HG03066 (cell line): ENCODE data around the gene STAB2.

Experiments
- ATAC-seq: cut with Tn5 transposase; IDR thresholded peaks from one replicate; pipeline ENCODE4 v1.9.1; 2021; ENCODE audit warnings: low read depth; ENCODE audit not compliant: unreplicated experiment

The STAB2 gene

DNA sequence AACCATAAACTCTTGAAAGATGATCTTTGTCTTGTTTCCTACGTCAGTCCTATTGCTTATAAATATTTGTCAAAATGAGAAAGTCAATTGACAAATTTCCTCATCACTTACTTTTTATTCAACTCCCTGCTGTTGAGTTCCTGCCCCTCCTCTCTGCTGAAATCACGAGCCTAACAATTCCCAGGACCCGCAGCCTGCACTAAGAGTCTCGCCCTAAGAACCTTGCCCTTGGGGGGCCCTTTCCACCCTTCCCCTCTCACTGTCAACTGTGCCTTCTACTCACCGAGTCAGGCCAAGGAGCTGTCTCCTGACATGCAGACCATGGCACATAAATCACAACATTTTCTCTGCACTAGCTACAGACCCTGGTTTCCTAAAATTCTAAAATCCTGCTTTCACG lies 99.0 kb downstream of the STAB2 start:
- no peak for ATAC-seq

- no peak for ATAC-seq
Measured at GRCh38 chr12:103687253-103687652, 100.2 kb downstream of the STAB2 start.

GRCh38 chr12:103688376-103689063 lies 101.4 kb downstream of the STAB2 start:
- ATAC-seq: no peak

DNA sequence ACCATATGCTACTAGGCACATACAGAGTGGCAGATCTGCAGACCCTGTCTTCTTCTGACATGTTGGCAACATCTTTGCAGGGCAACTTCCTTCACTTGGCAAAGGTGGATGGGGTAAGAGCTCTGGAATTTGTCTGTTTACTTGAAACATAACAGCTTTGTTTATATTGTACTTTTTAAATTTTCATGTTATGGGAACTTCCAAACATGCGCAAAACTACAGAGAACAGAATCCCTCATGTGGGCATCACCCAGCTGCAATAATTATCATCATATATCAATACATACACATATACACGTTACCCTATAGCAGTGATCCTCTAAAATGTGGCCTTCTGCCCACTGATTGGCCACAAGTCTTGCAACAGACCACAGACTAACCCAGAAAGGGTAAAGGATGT lies 103.4 kb downstream of the STAB2 start:
- ATAC-seq: no peak

DNA sequence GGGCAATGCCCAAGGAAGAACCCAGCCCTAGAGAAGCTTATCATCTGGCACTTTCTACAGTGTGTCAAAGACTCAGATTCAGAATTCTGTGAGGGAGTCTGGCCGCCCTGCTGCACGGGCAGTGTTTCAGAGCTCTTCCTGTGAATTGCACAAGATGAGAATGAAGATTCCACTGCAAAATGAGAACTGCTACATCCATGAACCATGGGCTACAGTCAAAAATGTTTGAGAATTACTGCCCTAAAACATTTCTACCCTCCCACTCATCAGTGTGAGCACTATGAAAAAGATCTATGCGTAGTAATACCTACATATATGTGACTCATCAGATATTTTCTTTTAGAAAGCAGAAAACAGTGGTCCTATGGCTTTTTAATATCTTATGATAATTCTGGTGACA lies 104.0 kb downstream of the STAB2 start:
- ATAC-seq: no peak

- ATAC-seq: no peak
Measured at GRCh38 chr12:103696101-103696500, 109.0 kb downstream of the STAB2 start.

DNA sequence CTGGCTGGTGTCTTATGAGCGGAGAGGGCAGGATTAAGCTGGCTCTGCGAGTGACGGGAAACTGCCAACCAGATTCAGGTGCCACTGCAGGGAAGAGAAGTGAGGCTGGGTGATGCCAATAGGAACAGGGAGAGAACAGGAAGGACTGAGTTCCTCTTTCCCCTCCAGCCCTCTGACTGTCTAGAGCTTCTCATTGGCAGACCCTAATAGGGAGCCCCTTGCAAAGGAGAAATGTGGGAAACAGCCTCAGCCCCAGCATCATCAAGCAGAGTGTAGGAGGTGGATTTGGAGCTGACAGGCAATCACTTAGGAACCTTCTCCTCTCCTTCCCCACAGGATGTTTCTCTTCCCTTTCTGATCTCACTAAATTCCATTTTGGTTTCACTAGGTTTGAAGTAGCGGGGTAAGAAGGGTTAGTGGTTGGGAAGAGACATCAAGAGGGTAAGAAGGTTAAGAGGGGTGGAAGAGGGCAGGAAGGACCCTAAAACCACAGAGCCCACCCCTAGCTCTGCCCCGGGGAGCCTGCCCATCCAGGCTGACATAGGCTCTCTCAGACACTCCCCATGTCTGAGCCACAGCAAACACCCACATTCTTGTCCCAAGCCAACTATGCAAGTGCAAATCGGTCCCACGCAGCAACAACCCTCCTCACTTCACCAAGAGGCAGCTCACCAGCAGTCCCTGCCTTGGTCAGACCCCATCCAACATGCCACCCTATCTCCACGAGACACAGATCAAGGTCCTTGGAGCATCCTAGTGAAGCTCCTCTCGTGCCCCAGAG lies 111.1 kb downstream of the STAB2 start:
- ATAC-seq: no peak

- no peak for ATAC-seq
Measured at GRCh38 chr12:103698752-103699560, 111.9 kb downstream of the STAB2 start.

GRCh38 chr12:103705098-103705497 lies 118.0 kb downstream of the STAB2 start:
- no peak for ATAC-seq

DNA sequence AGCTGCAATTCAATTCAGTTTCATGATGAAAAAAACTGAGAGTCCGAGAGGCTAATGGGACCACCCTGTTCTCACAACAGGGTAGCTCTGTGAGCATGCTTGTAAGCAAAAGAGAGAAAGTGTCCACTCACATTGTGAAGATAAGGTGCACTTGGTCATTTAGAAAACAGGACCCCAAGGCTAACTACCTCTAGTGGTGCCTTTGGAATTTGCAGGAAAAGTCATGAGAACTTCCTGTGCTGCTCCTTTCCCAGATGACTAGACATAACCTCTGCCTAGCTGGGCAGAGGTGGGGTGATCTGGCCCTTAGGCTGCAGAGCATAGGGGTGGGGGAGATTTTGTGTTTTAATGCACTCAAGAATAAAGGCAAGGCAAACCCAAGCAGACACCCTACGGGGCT lies 118.9 kb downstream of the STAB2 start:
- ATAC-seq: no peak

GRCh38 chr12:103707446-103707845 lies 120.4 kb downstream of the STAB2 start:
- ATAC-seq: no peak

GRCh38 chr12:103710544-103710943 lies 123.5 kb downstream of the STAB2 start:
- no peak for ATAC-seq

GRCh38 chr12:103712216-103712615 lies 125.1 kb downstream of the STAB2 start:
- ATAC-seq: no peak

GRCh38 chr12:103715494-103715893 lies 128.4 kb downstream of the STAB2 start:
- no peak for ATAC-seq

DNA sequence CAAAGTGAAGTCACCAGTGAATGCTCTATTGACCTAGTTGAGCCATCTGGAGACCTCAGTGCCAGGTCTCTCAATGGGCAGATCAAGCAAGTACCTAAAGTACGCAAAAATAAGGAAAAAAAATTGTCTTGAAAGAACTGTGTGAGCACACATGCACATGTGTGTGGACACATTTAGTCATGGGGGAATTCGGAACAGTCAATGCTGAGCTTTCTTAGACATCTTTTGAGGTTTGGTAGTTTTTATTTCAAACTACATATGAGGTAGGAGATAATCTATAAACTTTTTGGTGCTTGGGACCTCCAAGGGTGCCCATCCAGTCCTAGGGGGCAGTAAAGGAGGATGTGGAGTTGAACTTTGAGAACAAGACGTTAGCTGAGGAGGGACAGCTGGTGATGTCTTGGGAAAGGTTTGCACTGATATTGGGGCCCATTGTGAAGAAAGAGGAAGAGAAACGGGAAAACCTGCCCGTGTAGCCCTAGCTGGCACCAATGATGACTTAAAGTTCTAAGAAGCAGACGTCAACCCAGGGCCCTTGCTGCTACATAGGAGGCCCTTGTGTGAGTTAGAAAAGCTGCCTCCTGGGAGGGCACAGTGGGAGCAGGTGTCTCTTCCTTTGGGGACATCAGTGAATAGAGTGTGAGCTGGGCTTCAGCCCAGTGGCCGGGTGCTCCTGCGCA lies 129.6 kb downstream of the STAB2 start:
- no peak for ATAC-seq

GRCh38 chr12:103725398-103725797 lies 138.3 kb downstream of the STAB2 start:
- no peak for ATAC-seq

GRCh38 chr12:103727638-103728037 lies 140.6 kb downstream of the STAB2 start:
- no peak for ATAC-seq

GRCh38 chr12:103728323-103728722 lies 141.2 kb downstream of the STAB2 start:
- ATAC-seq: no peak

DNA sequence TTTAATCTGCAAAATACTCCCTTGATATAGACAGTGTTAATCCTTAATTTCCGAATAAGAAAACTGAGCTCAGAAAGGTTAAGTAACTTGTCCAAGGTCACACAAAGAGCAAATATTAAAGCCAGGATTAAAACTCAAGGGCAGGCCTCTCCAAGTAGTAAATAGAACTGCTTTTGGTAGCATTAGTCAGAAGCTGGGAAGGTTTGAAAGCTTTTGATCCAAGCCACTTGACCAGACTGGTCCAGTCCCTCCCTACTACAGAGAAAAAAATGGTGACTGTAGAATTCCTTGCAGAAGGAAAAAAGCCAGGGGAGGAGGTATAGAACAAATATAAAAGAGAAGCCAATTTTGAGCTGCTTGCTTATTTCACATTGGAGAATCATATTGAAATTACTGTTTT lies 142.4 kb downstream of the STAB2 start:
- ATAC-seq: no peak

DNA sequence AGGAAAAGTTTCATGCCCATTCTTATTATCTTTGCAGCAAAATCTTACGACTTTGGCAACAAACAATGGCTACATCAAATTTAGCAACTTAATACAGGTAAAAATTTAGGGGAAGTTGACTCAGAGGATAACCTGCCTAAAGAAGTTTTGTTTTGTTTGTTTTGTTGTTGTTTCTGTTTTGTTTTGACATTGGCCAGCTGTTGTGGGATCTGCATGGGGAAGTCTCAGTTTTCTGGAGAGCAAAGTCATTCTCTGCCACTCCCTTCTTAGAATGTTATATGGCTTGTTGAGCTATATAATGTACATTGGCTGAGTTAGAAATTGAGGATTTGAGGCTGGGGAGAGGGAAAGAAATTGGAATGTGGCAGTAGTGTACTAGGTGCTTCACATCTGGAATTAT lies 144.5 kb downstream of the STAB2 start:
- ATAC-seq: no peak

- ATAC-seq: no peak
Measured at GRCh38 chr12:103734863-103735262, 147.8 kb downstream of the STAB2 start.
